NCI-H1694 treated with DMSO at 0.1 percent for 48 hours (cell line): ENCODE measurements around the gene ANKRD44.

Experiments used
- DNase-seq: peaks from one replicate; lab custom pipeline; 2025; lab: John Stamatoyannopoulos, UW

The ANKRD44 gene

DNA sequence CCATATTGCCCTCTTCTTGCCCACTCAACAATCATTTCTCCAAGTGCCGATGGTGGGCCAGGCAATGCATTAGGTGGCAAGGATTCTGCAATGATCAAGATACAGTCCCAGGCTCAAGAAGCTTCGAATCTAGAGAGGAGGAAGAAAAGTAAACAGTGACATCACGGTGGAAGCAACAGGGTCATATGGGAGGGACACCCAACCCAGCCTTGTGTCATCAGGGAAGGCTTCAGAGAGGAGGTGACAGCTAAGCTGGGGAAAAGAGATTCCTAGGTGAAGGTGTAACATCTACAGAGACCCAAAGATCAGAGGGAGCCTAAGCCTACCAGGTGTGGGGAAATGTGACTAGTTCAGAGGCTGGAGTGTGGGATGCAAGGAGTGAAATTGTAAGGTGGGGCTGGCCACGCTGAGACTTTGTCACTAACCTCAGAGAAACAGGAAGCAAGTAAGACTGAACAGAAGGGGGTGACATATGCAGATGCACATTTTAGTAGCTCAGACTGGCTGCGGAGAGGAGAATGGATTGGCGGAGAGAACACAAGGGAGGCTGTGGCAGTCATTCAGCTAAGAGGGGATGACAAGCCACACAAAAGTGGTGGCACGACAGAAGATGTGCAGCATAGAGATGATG lies 104.9 kb downstream of the ANKRD44 start:
- no peak for DNase-seq

GRCh38 chr2:197204519-197205250 lies 105.9 kb downstream of the ANKRD44 start:
- DNase-seq = no peak

DNA sequence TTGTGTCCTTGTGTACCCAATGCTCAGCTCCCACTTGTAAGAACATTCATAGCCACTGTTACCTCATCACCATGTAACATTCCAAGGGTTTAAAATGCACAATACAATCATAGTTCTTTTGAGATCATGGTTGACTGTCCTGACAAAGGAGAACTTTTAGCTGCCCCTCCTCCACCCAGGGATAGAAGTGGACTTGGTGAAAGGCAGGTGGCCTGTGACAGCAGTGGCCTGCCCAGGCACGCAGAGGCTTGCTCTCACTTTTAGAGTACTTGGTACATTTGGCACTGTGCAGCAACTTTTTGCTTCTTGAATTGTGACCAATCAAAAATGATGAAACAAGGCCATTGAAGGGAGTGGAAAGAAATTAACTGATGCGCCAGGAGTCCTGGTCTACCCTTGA lies 108.7 kb downstream of the ANKRD44 start:
- no peak for DNase-seq

DNA sequence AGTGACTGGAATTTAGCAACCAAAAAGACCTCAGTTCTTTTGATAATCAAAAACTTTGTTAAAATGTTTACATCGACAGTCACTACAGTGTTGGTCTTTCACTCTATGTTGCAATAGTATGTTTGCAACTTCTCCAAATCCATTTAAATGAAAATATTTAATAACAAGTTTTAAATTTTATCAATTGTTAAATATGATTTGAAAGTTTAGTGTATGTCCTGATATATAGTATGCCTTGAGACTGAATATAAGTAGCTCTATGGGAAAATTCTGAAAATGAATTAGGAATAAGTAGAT lies 109.9 kb downstream of the ANKRD44 start:
- DNase-seq = no peak

DNA sequence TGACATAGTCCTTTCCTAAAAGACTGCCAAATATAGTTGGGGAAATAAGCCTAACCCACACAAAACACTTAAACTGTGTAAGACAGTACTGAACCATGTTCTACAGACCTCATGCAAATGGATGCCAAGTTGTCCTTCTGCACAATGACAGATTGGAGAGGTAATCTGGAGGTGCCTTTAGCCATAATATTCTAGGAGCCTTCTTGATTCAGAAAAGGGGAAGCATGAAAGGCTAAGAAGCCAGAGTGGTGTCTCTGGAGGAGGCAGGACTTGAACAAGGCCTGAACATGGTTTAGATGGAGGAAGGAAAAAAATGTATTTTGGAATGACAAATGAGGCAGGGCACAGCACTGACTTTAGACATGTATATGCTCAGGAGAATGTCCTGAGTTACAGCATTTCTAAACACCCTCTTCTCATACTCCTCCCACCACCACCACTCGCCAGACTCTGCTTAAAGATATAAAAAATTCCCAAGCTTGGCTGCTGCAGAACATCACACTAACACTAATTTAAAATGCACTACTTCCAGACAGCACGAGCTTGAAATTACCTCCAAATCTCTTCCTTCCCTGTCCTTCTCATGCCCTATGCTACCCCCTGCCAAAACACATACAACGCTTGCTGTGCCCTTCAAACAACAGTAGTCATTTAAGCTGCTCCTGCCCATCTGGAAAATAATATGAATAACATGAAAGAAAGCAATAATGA lies 110.4 kb downstream of the ANKRD44 start:
- DNase-seq = no peak

- DNase-seq = peak; percentile 16
Measured at GRCh38 chr2:197198890-197199289, 111.7 kb downstream of the ANKRD44 start.

DNA sequence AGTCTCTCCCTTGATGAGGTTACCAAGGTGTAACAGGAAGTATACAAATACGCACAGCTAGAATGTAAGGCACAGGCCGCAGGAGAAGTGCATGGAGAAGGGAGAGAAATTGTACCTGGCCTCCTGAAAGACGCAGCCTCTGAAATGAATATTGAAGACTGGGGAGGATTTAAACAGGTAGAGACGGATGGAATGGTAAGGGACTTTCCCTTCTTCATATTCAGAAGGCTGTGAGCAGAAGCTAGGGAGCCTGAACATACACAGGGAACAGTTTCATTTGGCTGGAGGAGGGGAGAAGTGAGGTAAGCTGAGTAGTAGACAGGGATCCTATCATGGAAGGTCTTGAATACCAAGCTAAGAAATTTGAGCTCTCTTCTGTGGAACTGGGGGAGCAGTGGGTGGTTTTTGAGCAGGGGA lies 112.7 kb downstream of the ANKRD44 start:
- no peak for DNase-seq

DNA sequence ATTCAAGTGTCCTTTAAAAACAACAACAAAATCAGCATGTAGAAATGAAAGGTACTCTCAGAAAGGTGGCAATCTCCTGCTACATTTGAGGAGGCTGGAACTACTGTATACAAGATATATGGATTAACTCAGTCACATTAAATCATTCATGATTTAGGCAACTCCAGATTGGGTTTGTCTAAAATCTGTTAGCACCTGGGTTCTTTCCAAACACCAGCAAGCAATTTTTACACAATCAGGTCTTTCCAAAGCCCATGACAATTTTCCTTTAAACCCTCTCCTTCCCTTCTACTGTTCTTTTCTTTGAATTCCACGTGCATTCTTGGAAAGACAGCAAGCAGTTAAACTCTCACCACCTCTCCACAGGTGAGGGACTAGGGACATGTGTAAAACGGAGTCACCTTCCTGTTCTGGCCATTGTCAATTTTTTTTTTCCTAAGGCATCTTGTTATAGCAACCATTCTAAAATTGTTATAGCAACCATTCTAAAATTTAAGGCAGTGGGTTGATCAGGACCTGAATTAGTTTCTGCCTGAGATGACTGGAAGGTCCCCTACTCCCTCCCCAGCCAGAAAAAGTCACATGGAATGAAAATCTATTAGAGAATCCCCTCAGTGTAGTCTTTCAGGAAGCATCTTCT lies 113.9 kb downstream of the ANKRD44 start:
- no peak for DNase-seq

- DNase-seq = peak; percentile 6
Measured at GRCh38 chr2:197195518-197195917, 115.1 kb downstream of the ANKRD44 start.

DNA sequence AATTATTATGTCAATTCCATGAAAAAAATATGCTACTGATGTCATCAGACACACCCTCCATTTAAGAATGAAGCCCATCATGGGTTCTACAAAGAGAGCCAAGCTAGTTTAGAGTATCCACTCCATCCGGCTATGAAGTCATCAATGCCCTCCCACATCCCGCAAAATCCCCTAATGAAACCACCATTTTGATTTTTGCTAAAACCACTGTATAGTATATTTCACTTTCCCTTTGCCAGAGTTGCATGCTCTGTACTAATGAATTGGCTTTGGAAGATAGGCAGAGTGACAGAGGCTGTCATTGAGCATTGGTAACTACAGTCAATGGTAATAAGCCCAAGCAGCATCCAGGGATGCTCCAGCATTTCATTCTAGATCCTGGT lies 118.6 kb downstream of the ANKRD44 start:
- DNase-seq = no peak

DNA sequence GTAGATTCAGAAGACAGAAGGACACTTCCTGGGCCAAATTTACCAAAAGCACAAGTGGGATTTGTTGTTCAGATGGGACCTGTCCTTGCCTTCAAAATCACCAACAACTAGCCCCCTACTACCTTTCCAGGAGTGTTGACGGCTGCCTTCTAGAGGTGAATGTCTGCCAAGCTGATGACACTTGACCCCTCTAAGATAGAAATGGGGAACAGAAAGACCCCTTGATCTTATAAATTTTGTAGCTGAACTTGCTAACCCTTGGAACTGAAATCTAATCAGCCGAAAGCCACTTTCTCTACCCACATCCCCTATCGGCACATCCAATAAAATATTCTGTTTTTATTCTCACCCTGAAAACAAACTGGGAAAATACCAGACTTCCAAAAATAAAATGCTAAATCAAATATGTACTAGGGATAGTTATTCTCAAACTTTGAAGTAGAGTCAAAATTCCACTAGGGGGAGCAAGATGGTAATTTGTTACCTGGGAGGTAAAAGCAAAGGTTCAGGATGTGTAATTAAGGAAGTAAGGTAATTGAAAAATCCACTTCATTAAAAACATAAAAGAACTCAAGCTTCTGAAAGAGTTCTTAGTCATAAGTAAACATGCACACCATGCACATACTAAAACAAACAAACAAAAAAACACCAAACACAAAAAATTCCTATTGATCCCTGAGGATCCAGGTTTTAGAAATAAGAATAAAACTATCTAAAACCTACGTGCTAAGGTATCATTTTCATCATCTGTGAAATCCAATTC lies 119.2 kb downstream of the ANKRD44 start:
- DNase-seq = peak; percentile 55

- no peak for DNase-seq
Measured at GRCh38 chr2:197190100-197190432, 120.5 kb downstream of the ANKRD44 start.

DNA sequence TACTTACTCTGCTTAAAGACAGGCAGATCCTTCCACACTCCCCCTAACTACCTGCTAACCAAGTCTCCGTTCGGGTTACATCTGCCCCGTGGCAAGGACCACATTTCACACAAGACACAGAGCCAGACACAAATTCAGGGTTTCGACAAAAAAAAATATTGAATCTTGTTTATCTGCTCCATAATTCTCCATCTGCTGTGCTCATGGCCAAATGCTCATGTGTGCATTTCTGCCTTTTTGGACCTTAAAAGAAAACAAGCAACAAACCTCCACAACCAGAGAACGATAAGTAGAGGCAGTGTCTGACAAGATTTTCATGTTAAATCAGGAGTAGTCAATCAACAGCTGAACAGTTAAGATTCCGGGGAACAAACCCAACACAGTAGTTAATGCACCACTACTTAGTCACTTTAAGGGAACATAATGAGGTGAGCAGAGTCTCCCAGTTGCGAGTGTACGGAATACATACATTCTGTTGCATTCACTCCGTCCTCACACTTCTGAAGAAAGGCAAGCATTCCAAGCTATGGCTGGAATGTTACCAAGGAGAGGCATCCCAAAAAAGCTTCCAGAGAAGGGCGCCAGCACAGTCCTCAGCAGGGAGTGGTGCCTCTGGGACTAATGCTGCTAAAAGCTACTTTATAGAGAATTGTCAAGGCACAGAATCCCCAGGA lies 121.0 kb downstream of the ANKRD44 start:
- no peak for DNase-seq

DNA sequence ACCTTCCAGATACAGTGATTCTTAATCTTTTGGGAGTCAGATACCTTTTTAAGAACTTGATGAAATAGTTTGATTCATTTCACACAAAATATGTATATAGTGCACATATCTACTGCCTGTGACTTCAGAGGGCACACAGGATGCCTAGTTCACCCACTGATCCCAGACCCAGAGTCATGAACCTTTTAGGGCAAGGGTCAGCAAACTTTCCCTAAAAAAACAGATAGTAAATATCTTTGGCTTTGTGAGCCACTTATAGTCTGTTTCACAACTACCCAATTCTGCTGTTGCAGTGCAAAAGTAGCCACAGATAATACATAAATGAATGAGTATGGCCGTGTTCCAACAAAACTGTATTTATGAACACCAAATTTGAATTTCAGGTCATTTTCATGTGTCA lies 124.9 kb downstream of the ANKRD44 start:
- DNase-seq = no peak

DNA sequence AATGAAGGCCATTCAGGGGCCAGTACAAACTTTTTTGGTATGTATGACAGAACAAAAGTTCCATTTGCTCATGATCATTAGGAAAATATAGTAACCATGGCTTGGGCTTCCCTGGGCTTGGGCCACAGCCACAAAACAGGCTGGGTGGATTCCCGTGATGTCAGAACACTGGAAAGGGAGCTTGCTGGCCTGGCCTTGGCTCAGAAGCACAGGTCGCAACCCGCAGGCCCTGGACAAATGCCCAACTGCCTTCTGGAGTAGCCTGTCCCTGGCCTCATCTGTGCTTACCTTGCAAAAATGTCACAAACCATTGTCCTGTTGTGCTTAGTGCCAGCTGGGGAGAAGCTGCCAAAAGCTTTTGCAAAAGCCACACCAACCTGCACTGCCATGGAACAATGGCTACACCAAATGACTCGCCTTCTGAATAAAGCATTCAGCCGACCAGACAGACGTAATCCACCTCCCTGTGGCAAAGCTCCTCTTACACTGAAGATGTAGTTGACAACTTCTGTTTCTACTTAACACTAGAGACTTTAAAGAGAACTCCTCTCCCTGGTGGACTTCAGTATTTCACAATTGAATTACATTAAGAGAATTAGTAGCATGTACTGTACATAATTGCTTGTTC lies 125.5 kb downstream of the ANKRD44 start:
- no peak for DNase-seq

GRCh38 chr2:197183355-197183754 lies 127.2 kb downstream of the ANKRD44 start:
- DNase-seq = no peak

DNA sequence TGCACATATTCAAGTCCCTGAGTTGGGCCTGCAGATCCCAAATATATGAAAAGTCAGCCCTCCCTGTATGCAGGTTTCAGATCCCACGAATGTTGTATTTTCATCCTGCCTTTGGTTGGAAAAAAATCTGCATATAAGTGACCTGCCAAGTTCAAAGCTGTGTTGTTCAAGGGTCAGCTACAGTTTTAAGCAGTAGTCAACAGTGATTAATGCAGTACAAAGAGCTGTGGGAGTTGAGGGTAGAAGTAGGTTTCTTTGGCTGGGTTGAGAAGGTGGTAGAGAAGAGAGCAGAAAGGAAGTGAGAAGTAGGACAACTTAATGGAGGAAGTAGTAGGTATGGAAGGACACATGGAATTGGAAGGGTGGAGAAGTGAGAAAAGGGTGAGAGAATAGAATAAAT lies 127.9 kb downstream of the ANKRD44 start:
- no peak for DNase-seq

GRCh38 chr2:197181491-197181890 lies 129.1 kb downstream of the ANKRD44 start:
- DNase-seq = no peak

- no peak for DNase-seq
Measured at GRCh38 chr2:197179744-197180498, 130.7 kb downstream of the ANKRD44 start.

- DNase-seq = no peak
Measured at GRCh38 chr2:197176522-197176921, 134.1 kb downstream of the ANKRD44 start.
